NCI-H2227 (cell line): Measurements from ENCODE around the gene EIF6.
"Not testable (repeated sequence)": the region's sequence is repeated elsewhere in the genome, so short reads cannot be mapped to it uniquely, and the experiment has no call there.

ENCODE experiments used
- DNase-seq: peaks from one replicate; lab custom pipeline; 2025; ENCODE audit not compliant: unreplicated experiment; lab: John Stamatoyannopoulos, UW

The EIF6 gene

GRCh38 chr20:35262731-35263531, 21.6 kb downstream of the EIF6 start:
- DNase-seq = peak; percentile 52

GRCh38 chr20:35262321-35262720, 22.3 kb downstream of the EIF6 start:
- DNase-seq = not testable (repeated sequence)

- DNase-seq = no peak
Observed at GRCh38 chr20:35260426-35260825, 24.1 kb downstream of the EIF6 start.

- no peak for DNase-seq
Observed at GRCh38 chr20:35257175-35257909, 27.2 kb downstream of the EIF6 start.

GRCh38 chr20:35254448-35254999, 30.0 kb downstream of the EIF6 start:
- no peak for DNase-seq

GRCh38 chr20:35253010-35253409, 31.6 kb downstream of the EIF6 start:
- DNase-seq = no peak

GRCh38 chr20:35252598-35252997, 32.0 kb downstream of the EIF6 start:
- not testable (repeated sequence) for DNase-seq

GRCh38 chr20:35252037-35252461, 32.5 kb downstream of the EIF6 start:
- no peak for DNase-seq

GRCh38 chr20:35251613-35251940, 33.0 kb downstream of the EIF6 start:
- DNase-seq = no peak

- no peak for DNase-seq
Observed at GRCh38 chr20:35248641-35249475, 35.7 kb downstream of the EIF6 start.

- no peak for DNase-seq
Observed at GRCh38 chr20:35246723-35247122, 37.8 kb downstream of the EIF6 start.

GRCh38 chr20:35243986-35244385, 40.6 kb downstream of the EIF6 start:
- DNase-seq = no peak

- DNase-seq = no peak
Observed at GRCh38 chr20:35243317-35243716, 41.3 kb downstream of the EIF6 start.

GRCh38 chr20:35240811-35241293, 43.7 kb downstream of the EIF6 start:
- no peak for DNase-seq

- no peak for DNase-seq
Observed at GRCh38 chr20:35240083-35240810, 44.3 kb downstream of the EIF6 start.

- DNase-seq = no peak
Observed at GRCh38 chr20:35238735-35239134, 45.8 kb downstream of the EIF6 start.

GRCh38 chr20:35238170-35238569, 46.4 kb downstream of the EIF6 start:
- no peak for DNase-seq

GRCh38 chr20:35237486-35237885, 47.1 kb downstream of the EIF6 start:
- no peak for DNase-seq

GRCh38 chr20:35235881-35236280, 48.7 kb downstream of the EIF6 start:
- no peak for DNase-seq

- DNase-seq = peak; percentile 41
Observed at GRCh38 chr20:35232575-35232974, 52.0 kb downstream of the EIF6 start.
